VCaP (cell line): ENCODE measurements around the gene RAD50.

Experiments
- H3K27ac ChIP-seq: fragments of 450-650 bp; 2 replicates; pipeline ENCODE4 v1.5.1; 2017
- CTCF ChIP-seq: fragments of 450-650 bp; conservative IDR thresholded peaks from 2 replicates; pipeline ENCODE4 v1.5.1; 2017; ENCODE audit warnings: mild to moderate bottlenecking, moderate library complexity

The RAD50 gene

GRCh38 chr5:132681983-132682382 lies 125.2 kb downstream of the RAD50 start:
- no peak for TF ChIP-seq CTCF

GRCh38 chr5:132684491-132684890 lies 127.7 kb downstream of the RAD50 start:
- no peak overlapping the region for H3K27ac ChIP-seq
- no peak for TF ChIP-seq CTCF

More at GRCh38 chr5:132681983-132682382, 125.2 kb downstream of the RAD50 start:
- no peak overlapping the region for H3K27ac ChIP-seq

DNA sequence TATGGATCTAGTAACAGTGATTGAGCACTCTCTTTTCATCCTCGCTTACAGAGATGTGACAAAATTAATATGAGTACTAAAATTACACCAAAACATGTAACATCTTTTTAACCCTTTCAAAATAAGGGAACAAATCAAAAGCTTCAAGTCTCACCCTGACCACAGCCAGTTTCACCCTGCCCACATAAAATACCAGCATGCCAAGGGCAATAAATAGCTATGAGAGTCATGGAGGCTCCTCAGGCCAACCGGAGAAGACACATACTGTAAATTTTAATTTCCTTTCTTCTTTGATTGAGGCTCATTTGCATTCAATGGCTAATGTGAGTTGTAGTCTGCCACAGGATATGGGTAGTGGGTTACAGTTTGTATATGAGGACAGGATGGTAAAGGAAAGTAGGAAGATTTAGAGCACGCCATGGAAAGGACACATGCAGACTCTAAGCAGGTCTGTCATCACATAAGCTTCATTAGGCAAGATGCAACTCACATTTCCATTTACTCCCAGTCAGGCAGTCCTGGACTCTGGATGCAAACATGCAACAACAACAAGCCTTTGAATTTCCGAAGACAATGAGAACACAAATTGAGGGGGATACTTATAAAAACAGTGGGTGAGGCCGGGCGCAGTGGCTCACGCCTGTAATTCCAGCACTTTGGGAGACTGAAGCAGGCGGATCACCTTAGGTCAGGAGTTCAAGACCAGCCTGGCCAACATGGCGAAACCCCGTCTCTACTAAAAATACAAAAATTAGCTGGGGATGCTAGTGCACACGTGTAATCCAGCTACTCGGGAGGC lies 128.3 kb downstream of the RAD50 start:
- H3K27ac ChIP-seq: no peak overlapping the region
- TF ChIP-seq CTCF: no peak

GRCh38 chr5:132686193-132686592 lies 129.4 kb downstream of the RAD50 start:
- no peak overlapping the region for H3K27ac ChIP-seq
- no peak for TF ChIP-seq CTCF

DNA sequence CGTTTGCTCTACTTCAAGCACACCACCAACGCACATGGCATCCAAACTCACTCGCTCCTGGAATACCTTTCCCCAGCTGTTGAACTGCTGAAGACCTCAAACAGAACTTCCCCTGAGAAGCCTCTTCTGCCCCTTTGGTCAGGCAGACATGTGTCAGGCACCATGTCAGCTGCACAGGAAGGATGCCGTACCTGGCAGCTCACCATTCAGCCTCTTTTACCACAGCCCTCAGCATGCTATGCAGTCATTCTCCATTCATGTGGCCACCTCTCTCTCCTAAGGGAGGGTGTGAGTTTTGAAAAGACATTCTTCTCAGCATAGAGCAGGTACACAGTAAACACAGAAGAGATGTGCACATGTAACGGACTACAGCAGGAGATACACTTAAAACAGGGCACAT lies 131.2 kb downstream of the RAD50 start:
- no peak overlapping the region for H3K27ac ChIP-seq
- TF ChIP-seq CTCF: no peak

GRCh38 chr5:132688536-132689339 lies 132.0 kb downstream of the RAD50 start:
- H3K27ac ChIP-seq: no peak overlapping the region
- TF ChIP-seq CTCF: no peak

- TF ChIP-seq CTCF: no peak
Measured at GRCh38 chr5:132689513-132689912, 132.7 kb downstream of the RAD50 start.

More at GRCh38 chr5:132689513-132689912, 132.7 kb downstream of the RAD50 start:
- H3K27ac ChIP-seq: no peak overlapping the region
